Measurements from ENCODE around the gene MRTFB.

- TF ChIP-seq SP5 (CRISPR knock-in tag; IDR thresholded peaks at IDR 0.05; ENCODE audit: borderline replicate concordance, low read depth) (no peak), REST (IDR thresholded peaks at IDR 0.05; ENCODE audit: borderline replicate concordance in 1 of 2, low read depth in 1 of 2, low read length in 2 of 2) (no peak)
Measured at GRCh38 chr16:14135704-14136103, 64.6 kb downstream of the MRTFB start.

Measured in HepG2 (cell line).